HG03469 (cell line): ENCODE measurements around the gene MRPL36.
"Not testable (repeated sequence)": the region's sequence is repeated elsewhere in the genome, so short reads cannot be mapped to it uniquely, and the experiment has no call there.

Experiments used
- ATAC-seq: cut with Tn5 transposase; IDR thresholded peaks from one replicate; pipeline ENCODE4 v1.9.1; 2021; ENCODE audit warnings: mild to moderate bottlenecking, moderate library complexity, moderate number of reproducible peaks; ENCODE audit not compliant: unreplicated experiment

Gene MRPL36

GRCh38 chr5:1832511-1833250, 33.0 kb upstream of the MRPL36 start:
- ATAC-seq = no peak

GRCh38 chr5:1831677-1832313, 32.2 kb upstream of the MRPL36 start:
- ATAC-seq = no peak

- no peak for ATAC-seq
These were observed 31.6 kb upstream of the MRPL36 start for GRCh38 chr5:1831257-1831656.

GRCh38 chr5:1830571-1831228, 31.1 kb upstream of the MRPL36 start:
- ATAC-seq = no peak

GRCh38 chr5:1827886-1828397, 28.3 kb upstream of the MRPL36 start:
- no peak for ATAC-seq

GRCh38 chr5:1827025-1827885, 27.6 kb upstream of the MRPL36 start:
- no peak for ATAC-seq

GRCh38 chr5:1826235-1826980, 26.8 kb upstream of the MRPL36 start:
- no peak for ATAC-seq

GRCh38 chr5:1824903-1825841, 25.5 kb upstream of the MRPL36 start:
- no peak for ATAC-seq

- no peak for ATAC-seq
These were observed 24.6 kb upstream of the MRPL36 start for GRCh38 chr5:1824109-1824821.

- no peak for ATAC-seq
These were observed 23.9 kb upstream of the MRPL36 start for GRCh38 chr5:1823381-1824034.

- ATAC-seq = no peak
These were observed 22.2 kb upstream of the MRPL36 start for GRCh38 chr5:1821862-1822261.

GRCh38 chr5:1820926-1821325, 21.3 kb upstream of the MRPL36 start:
- ATAC-seq = no peak

- no peak for ATAC-seq
These were observed 20.7 kb upstream of the MRPL36 start for GRCh38 chr5:1820381-1820780.

- ATAC-seq = no peak
These were observed 19.8 kb upstream of the MRPL36 start for GRCh38 chr5:1819458-1819857.

GRCh38 chr5:1818784-1819183, 19.1 kb upstream of the MRPL36 start:
- ATAC-seq = no peak

GRCh38 chr5:1817261-1818043, 17.8 kb upstream of the MRPL36 start:
- no peak for ATAC-seq

GRCh38 chr5:1816495-1817089, 17.0 kb upstream of the MRPL36 start:
- not testable (repeated sequence) for ATAC-seq
